Keratinocyte (primary cell): ENCODE results near the gene CACNA1E.

Source experiments
- CTCF ChIP-seq, 3 experiments: IDR thresholded peaks in 1 of 3; conservative IDR thresholded peaks in 1 of 3; optimal IDR thresholded peaks in 1 of 3; 2 replicates in 2 of 3; 3 replicates in 1 of 3; pipeline versions ENCODE3 to v1.5.1; 2011; ENCODE audit warnings: low read length in 3 of 3, mild to moderate bottlenecking in 3 of 3, moderate library complexity in 2 of 3, control low read depth in 1 of 3, inconsistent platforms in 1 of 3; ENCODE audit not compliant: insufficient read depth in 2 of 3; ENCODE audit errors: extremely low read depth in 1 of 3
- EZH2 ChIP-seq: IDR thresholded peaks from one replicate; pipeline ENCODE4 v1.6.1; 2012; ENCODE audit warnings: inconsistent platforms, mild to moderate bottlenecking, low read length, moderate library complexity

GRCh38 chr1:181531441-181531840 is 48.1 kb downstream of the CACNA1E start:
- no peak for TF ChIP-seq CTCF (optimal IDR thresholded peaks at IDR 0.05 in 1 of 3, IDR thresholded peaks at IDR 0.05 in 1 of 3, conservative IDR thresholded peaks at IDR 0.05 in 1 of 3; ENCODE audit: extremely low read depth in 1 of 3, insufficient read depth in 2 of 3, low read length in 3 of 3)
- no peak for TF ChIP-seq EZH2
